GM23248 (cell line): ENCODE measurements around the gene ABCC6. TPM values are rescaled to one million over a fixed set of nuclear protein-coding genes. Genes with fewer than 3 reads are reported as not detected.

ENCODE experiments used
- DNase-seq: peaks from one replicate; pipeline ENCODE4 v3.0.0-alpha.2; 2015
- H2AFZ ChIP-seq: fragments of 200-600 bp; sonication (generic); 2 replicates; pipeline ENCODE4 v1.6.1; 2016; ENCODE audit warnings: antibody characterized with exemption
- H3F3A ChIP-seq: fragments of 200-600 bp; sonication (generic); 2 replicates; pipeline ENCODE4 v1.6.1; 2016; ENCODE audit warnings: mild to moderate bottlenecking, antibody characterized with exemption, mixed run types; ENCODE audit not compliant: insufficient read depth
- H3K27ac ChIP-seq: fragments of 200-600 bp; sonication (generic); 2 replicates; pipeline ENCODE4 v1.5.1; 2016; ENCODE audit warnings: mild to moderate bottlenecking
- H3K27me3 ChIP-seq: fragments of 200-600 bp; sonication (generic); replicated peaks from 2 replicates; pipeline ENCODE4 v1.6.1; 2016; ENCODE audit warnings: mild to moderate bottlenecking; ENCODE audit not compliant: insufficient read depth
- H3K36me3 ChIP-seq: fragments of 200-600 bp; sonication (generic); 2 replicates; pipeline ENCODE4 v1.6.1; 2016; ENCODE audit warnings: low read depth, mild to moderate bottlenecking
- H3K4me1 ChIP-seq: fragments of 200-600 bp; sonication (generic); 2 replicates; pipeline ENCODE4 v1.6.1; 2016; ENCODE audit warnings: mild to moderate bottlenecking; ENCODE audit not compliant: insufficient read depth
- H3K4me2 ChIP-seq: fragments of 200-600 bp; sonication (generic); one replicate; pipeline ENCODE4 v1.6.1; 2016; ENCODE audit warnings: mild to moderate bottlenecking; ENCODE audit not compliant: unreplicated experiment
- H3K4me3 ChIP-seq: fragments of 200-600 bp; sonication (generic); 2 replicates; pipeline ENCODE4 v1.5.1; 2016; ENCODE audit warnings: mild to moderate bottlenecking
- H3K79me2 ChIP-seq: fragments of 200-600 bp; sonication (generic); 2 replicates; pipeline ENCODE4 v1.6.1; 2016; ENCODE audit warnings: mild to moderate bottlenecking; ENCODE audit not compliant: insufficient read depth
- H3K9ac ChIP-seq: fragments of 200-600 bp; sonication (generic); 2 replicates; pipeline ENCODE4 v1.6.1; 2016; ENCODE audit warnings: mild to moderate bottlenecking
- H3K9me2 ChIP-seq: fragments of 200-600 bp; sonication (generic); 2 replicates; pipeline ENCODE4 v1.6.1; 2016; ENCODE audit warnings: mixed run types, mild to moderate bottlenecking, moderate library complexity; ENCODE audit not compliant: insufficient read depth
- H3K9me3 ChIP-seq: fragments of 200-600 bp; sonication (generic); one replicate; pipeline ENCODE4 v1.6.1; 2017; ENCODE audit warnings: low read depth
- H4K20me1 ChIP-seq: fragments of 200-600 bp; sonication (generic); 2 replicates; pipeline ENCODE4 v1.6.0; 2016; ENCODE audit not compliant: insufficient read depth
- EZH2 ChIP-seq: fragments of 200-600 bp; sonication (generic); IDR thresholded peaks from 2 replicates; pipeline ENCODE4 v1.6.1; 2018; ENCODE audit warnings: antibody characterized with exemption, mild to moderate bottlenecking; ENCODE audit not compliant: insufficient read depth, poor library complexity, severe bottlenecking
- EZH2phosphoT487 ChIP-seq: fragments of 200-600 bp; sonication (generic); IDR thresholded peaks from 2 replicates; pipeline ENCODE4 v1.6.1; 2018; ENCODE audit warnings: antibody characterized with exemption, moderate library complexity, mild to moderate bottlenecking, low read depth; ENCODE audit not compliant: insufficient read depth
- WGBS, 2 experiments: methylation state at CpG; one replicate each; pipeline ENCODE4 v1.1.6; 2015 to 2017; ENCODE audit warnings: low lambda C conversion rate in 2 of 2, low coverage in 1 of 2; ENCODE audit errors: missing lambda C conversion rate in 2 of 2; 5-methylcytosine and 5-hydroxymethylcytosine counted together
- in situ Hi-C: fragments of 300-500 bp; cut with MboI; formaldehyde crosslinking; loops from 2 replicates; pipeline ENCODE4 v1.15.0; 2020
- polyA plus RNA-seq: library from polyadenylated mRNA; unstranded; fragments of >200 nt; fragmentation: Nextera tagmentation; extraction: Ambion mirVana; gene quantifications from 2 replicates; pipeline ENCODE4 v1.2.1, GENCODE V29; 2016
- total RNA-seq: library from RNA; depleted of rRNA; stranded (reverse); fragments of >200 nt; shearing (Covaris generic); gene quantifications from 2 replicates; pipeline ENCODE4 v1.2.3, GENCODE V29; 2014

The ABCC6 gene
- total and polyA plus RNA-seq, 2 experiments from 2014 or later = 0.24 TPM; not detected in 1

DNA sequence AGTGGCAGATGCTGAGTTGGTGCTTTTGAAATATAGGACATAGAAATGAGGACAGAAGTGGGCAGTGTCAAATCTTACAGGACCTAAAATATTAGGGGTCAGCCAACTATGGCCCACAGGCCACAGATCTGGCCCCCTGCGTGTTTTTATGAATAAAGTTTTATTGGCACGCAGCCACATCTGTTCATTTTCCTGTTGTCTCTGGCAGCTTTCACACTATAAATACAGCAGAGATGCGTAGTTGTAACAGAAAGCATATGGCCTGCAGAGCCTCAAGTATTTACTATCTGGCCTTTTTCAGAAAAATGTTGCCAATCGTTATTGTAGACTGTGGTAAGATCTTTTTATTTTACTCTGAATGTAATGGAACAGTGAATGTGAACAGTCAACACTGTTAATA, 82.8 kb downstream of the ABCC6 start:
- Histone ChIP-seq H3K9ac (no peak overlapping the region), H4K20me1 (no peaks in the 10 kb centered on the region), H3K27ac (no peak overlapping the region), H3K36me3 (peaks cover 37% of the 10 kb centered on the region; the same call in 1 of the 2 replicates), H3K9me2 (no peaks in the 10 kb centered on the region), H3K27me3 (no peaks in the 10 kb centered on the region), H3K4me2 (no peak overlapping the region), H3K9me3 (no peaks in the 10 kb centered on the region), H3K79me2 (no peaks in the 10 kb centered on the region), H3F3A (no peaks in the 10 kb centered on the region; the same call in 1 of the 2 replicates), H2AFZ (no peak overlapping the region), H3K4me1 (no peaks in the 10 kb centered on the region), H3K4me3 (no peak overlapping the region)
- in situ Hi-C loops = no loop called here
- WGBS, 2 experiments = 61 to 73% methylated on average over 4 of the region's 4 CpGs
- DNase-seq = no peak
- TF ChIP-seq EZH2phosphoT487 = no peak

DNA sequence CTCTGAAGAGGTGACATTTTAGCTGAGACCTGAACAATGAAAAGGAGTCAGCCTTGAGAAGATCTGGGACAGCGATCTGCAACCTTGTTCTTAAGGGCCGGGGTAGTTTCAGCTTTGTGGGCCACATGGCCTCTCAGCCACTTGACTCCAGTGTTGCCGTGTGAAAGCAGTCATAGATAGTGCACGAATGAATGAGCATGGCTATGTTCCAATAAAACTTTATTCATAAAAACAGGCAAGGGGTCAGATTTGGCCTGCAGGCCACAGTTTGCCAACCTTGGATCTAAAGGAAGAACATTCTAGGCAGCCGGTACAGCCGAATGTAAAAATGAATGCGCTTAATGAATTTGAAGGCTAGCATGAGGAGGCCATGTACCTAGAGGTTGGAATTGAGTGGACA, 83.5 kb downstream of the ABCC6 start:
- H3K4me2 ChIP-seq = no peak overlapping the region
- H3K9me2 ChIP-seq = no peaks in the 10 kb centered on the region
- no peak overlapping the region for H3K27ac ChIP-seq
- H3K79me2 ChIP-seq = no peaks in the 10 kb centered on the region
- no peaks in the 10 kb centered on the region; the same call in 1 of the 2 replicates for H3F3A ChIP-seq
- H3K9me3 ChIP-seq = no peaks in the 10 kb centered on the region
- no peak overlapping the region for H2AFZ ChIP-seq
- H3K4me3 ChIP-seq = no peak overlapping the region
- in situ Hi-C loops = no loop called here
- no peak for TF ChIP-seq EZH2phosphoT487
- no peak for TF ChIP-seq EZH2
- peaks cover 42% of the 10 kb centered on the region; the same call in 1 of the 2 replicates for H3K36me3 ChIP-seq
- H3K4me1 ChIP-seq = no peaks in the 10 kb centered on the region
- no peaks in the 10 kb centered on the region for H3K27me3 ChIP-seq
- no peak overlapping the region for H3K9ac ChIP-seq
- WGBS, 2 experiments = 93 to 95% methylated on average over 7 of the region's 7 CpGs
- no peaks in the 10 kb centered on the region for H4K20me1 ChIP-seq
- DNase-seq = no peak

DNA sequence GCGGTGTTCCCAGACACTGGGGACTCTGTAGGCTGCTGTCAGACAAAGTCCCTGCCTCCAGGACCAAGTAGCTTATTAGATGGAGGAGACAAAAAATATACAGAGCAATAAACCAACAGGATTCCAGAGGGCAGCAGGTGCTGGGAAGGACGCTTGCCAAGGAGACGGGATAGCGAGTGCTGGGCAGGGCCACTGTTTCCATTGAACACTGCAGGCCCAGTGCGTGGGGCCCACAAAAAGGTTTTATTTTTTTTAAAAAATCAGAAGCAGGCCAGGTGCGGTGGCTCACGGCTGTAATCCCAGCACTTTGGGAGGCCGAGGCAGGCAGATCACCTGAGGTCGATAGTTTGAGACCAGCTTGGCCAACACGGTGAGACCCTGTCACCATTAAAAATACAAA, 84.2 kb downstream of the ABCC6 start:
- H3K9me3 ChIP-seq = no peaks in the 10 kb centered on the region
- no peaks in the 10 kb centered on the region; the same call in 1 of the 2 replicates for H3F3A ChIP-seq
- in situ Hi-C loops = no loop called here
- no peak overlapping the region for H3K27ac ChIP-seq
- no peak overlapping the region for H3K4me3 ChIP-seq
- no peaks in the 10 kb centered on the region for H3K27me3 ChIP-seq
- 95 to 100% methylated on average over 10 of the region's 10 CpGs for WGBS, 2 experiments
- no peaks in the 10 kb centered on the region for H3K4me1 ChIP-seq
- DNase-seq = no peak
- H3K79me2 ChIP-seq = no peaks in the 10 kb centered on the region
- H3K4me2 ChIP-seq = no peak overlapping the region
- H2AFZ ChIP-seq = no peak overlapping the region
- peaks cover 43% of the 10 kb centered on the region; the same call in 1 of the 2 replicates for H3K36me3 ChIP-seq
- no peaks in the 10 kb centered on the region for H3K9me2 ChIP-seq
- no peak for TF ChIP-seq EZH2phosphoT487
- TF ChIP-seq EZH2 = no peak
- no peaks in the 10 kb centered on the region for H4K20me1 ChIP-seq
- H3K9ac ChIP-seq = no peak overlapping the region

DNA sequence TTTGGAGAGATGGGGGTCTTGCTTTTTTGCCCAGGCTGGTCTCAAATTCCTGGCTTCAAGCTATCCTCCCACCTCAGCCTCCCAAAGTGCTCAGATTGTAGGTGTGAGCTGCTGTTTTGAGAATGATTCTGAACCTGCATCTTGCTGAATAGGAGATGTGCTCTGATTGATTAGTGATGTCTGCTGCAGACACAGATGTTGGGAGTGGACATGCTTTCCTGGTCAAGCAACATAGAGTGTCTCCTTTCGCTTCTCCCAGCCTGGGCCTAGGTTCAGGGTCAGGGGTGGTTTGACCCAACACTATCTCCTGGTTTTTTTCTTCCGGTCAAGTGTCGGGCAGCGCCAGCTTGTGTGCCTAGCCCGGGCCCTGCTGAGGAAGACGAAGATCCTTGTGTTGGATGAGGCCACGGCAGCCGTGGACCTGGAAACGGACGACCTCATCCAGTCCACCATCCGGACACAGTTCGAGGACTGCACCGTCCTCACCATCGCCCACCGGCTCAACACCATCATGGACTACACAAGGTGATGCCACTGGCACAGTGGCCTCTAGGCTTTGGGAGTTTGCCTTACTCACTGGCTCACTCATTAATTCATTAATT, 85.2 kb downstream of the ABCC6 start:
- Histone ChIP-seq H3K4me3 (no peak overlapping the region), H3K9ac (no peak overlapping the region), H3F3A (no peaks in the 10 kb centered on the region), H2AFZ (no peak overlapping the region), H3K27ac (no peak overlapping the region), H3K79me2 (no peaks in the 10 kb centered on the region), H4K20me1 (no peaks in the 10 kb centered on the region), H3K27me3 (no peaks in the 10 kb centered on the region), H3K4me1 (no peaks in the 10 kb centered on the region), H3K9me2 (no peaks in the 10 kb centered on the region), H3K36me3 (peaks cover 51% of the 10 kb centered on the region; the same call in 1 of the 2 replicates), H3K4me2 (no peak overlapping the region), H3K9me3 (no peaks in the 10 kb centered on the region)
- WGBS, 2 experiments = 95 to 96% methylated on average over 15 of the region's 15 CpGs
- DNase-seq = no peak
- no peak for TF ChIP-seq EZH2phosphoT487
- TF ChIP-seq EZH2 = no peak
- in situ Hi-C loops = no loop called here
